ENCODE measurements around the gene ARHGAP10.

Gene ARHGAP10

DNA sequence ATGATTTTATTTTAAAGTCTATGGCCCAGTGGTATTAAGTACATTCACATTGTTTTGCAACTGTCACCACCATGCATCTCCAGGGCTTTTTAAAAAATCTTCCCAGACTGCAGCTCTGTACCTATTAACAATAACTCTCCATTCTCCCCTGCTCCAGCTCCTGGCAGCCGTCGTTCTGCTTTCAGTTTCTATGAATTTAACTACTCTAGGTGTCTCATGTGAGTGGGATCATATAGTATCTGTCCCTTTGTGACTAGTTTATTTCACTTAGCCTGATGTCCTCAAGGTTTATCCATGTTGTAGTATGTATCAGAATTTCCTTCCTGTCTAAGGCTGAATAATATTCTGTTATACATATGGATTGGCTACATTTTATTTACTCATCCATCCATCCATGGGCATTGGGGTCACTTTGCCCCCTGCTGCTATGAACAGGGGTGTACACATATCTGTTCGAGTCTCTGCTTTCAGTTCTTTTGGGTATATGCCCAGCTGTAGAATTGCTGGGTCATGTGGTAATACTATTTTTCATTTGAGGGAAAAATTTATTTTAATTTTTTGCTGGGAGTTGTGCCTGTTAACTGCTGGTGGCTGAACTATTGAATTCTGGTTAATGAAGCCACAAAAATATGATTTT is 131.3 kb downstream of the ARHGAP10 start:
- TF ChIP-seq, protein P1, sequence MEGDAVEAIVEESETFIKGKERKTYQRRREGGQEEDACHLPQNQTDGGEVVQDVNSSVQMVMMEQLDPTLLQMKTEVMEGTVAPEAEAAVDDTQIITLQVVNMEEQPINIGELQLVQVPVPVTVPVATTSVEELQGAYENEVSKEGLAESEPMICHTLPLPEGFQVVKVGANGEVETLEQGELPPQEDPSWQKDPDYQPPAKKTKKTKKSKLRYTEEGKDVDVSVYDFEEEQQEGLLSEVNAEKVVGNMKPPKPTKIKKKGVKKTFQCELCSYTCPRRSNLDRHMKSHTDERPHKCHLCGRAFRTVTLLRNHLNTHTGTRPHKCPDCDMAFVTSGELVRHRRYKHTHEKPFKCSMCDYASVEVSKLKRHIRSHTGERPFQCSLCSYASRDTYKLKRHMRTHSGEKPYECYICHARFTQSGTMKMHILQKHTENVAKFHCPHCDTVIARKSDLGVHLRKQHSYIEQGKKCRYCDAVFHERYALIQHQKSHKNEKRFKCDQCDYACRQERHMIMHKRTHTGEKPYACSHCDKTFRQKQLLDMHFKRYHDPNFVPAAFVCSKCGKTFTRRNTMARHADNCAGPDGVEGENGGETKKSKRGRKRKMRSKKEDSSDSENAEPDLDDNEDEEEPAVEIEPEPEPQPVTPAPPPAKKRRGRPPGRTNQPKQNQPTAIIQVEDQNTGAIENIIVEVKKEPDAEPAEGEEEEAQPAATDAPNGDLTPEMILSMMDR (conservative IDR thresholded peaks at IDR 0.05; ENCODE audit: low read depth, low read length): no peak
- DNase-seq (ENCODE audit: low read depth): no peak
- H3K4me3 ChIP-seq (ENCODE audit: low read depth, low read length): no peak overlapping the region

GRCh38 chr4:147863808-147864472 is 132.1 kb downstream of the ARHGAP10 start:
- H3K4me3 ChIP-seq (ENCODE audit: low read depth, low read length): no peak overlapping the region
- DNase-seq (ENCODE audit: low read depth): peak; percentile 54
- TF ChIP-seq, protein P1 (conservative IDR thresholded peaks at IDR 0.05; ENCODE audit: low read depth, low read length): no peak

DNA sequence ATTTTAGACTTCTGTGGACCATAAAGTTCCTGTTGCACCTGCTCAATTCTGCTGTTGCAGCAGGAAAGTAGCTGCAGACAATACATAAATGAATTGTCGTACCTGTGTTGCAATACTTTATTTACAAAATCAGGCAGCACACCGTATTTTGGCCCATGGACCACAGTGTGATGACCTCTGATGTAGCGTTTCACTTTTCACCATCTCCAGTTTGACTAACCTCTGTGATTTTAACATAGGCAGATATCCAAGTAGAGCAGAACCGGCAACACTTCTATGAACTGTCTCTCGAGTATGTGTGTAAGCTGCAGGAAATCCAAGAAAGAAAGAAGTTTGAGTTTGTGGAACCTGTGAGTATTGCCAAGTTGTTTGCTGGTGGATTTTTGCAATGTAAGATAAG is 132.7 kb downstream of the ARHGAP10 start:
- DNase-seq (ENCODE audit: low read depth): peak; percentile 61
- H3K4me3 ChIP-seq (ENCODE audit: low read depth, low read length): no peak overlapping the region
- TF ChIP-seq, protein P1 (conservative IDR thresholded peaks at IDR 0.05; ENCODE audit: low read depth, low read length): no peak

- DNase-seq (ENCODE audit: low read depth): peak; percentile 88
- TF ChIP-seq, protein P1 (conservative IDR thresholded peaks at IDR 0.05; ENCODE audit: low read depth, low read length): no peak
- no peak overlapping the region for H3K4me3 ChIP-seq (ENCODE audit: low read depth, low read length)
These were observed 134.0 kb downstream of the ARHGAP10 start for GRCh38 chr4:147865926-147866325.

- peak; percentile 96 for DNase-seq (ENCODE audit: low read depth)
- TF ChIP-seq, protein P1 (conservative IDR thresholded peaks at IDR 0.05; ENCODE audit: low read depth, low read length): peak; percentile 100
- H3K4me3 ChIP-seq (ENCODE audit: low read depth, low read length): no peak overlapping the region
These were observed 134.8 kb downstream of the ARHGAP10 start for GRCh38 chr4:147866532-147867271.

- DNase-seq (ENCODE audit: low read depth): no peak
- H3K4me3 ChIP-seq (ENCODE audit: low read depth, low read length): no peak overlapping the region
- TF ChIP-seq, protein P1 (conservative IDR thresholded peaks at IDR 0.05; ENCODE audit: low read depth, low read length): no peak
These were observed 142.2 kb downstream of the ARHGAP10 start for GRCh38 chr4:147874109-147874508.

All from choroid plexus epithelial cell (primary cell).